HG02571 (cell line): ENCODE measurements around the gene LMF2.

Experiments
- ATAC-seq: cut with Tn5 transposase; IDR thresholded peaks from one replicate; pipeline ENCODE4 v1.9.1; 2021; ENCODE audit warnings: mild to moderate bottlenecking, moderate library complexity; ENCODE audit not compliant: unreplicated experiment

The LMF2 gene

DNA sequence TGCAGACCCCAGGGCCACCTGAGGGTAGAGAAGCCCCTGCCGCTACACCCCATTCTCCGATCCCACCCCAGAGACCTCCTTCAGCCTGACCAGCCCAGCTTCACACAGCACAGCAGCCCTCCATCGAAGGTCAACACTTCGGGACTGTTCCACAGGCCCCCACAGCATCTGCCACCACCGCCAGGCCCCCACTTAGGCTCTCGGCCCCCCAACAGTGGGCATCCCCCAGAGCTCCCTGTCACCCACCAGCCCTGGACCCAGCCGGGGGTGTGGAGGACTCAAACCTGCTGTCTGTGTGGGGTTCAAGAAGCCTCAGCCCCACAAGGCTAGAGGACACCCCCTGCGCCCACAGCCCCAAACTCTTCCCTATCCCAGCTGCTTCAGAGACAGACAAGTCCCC lies 38.9 kb downstream of the LMF2 start:
- ATAC-seq = no peak

DNA sequence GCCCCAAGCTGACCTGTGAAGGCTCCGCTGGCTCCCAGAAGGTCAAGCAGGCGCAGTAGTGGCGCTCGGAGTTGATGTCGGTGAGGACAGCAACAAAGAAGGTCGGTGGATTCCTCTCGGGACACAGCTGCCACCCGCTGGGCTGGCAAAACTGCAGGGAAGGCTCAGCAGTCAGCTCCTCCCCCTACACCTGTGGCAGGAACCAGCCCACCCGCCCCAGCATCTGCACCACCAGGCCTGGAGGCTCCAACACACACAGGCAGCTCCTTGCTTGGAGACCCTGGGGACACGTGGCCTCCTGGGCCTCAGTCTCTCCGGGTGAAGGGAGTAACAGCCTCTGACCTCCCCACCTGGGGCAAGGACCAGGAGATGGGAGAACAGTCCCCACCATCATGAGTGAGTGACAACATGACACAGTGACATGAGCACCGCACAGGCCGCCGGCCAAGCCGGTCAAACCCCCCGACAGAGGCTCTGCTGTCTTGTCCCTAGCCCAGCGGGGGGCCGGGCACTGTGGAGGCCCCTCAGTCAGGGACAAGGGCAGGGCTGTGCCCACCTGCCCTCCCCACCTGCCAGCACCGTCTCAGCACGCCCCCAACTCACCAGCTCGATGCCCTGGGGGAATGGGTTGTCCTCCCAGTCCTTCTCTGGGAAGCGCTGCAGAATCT lies 39.6 kb downstream of the LMF2 start:
- ATAC-seq = no peak

DNA sequence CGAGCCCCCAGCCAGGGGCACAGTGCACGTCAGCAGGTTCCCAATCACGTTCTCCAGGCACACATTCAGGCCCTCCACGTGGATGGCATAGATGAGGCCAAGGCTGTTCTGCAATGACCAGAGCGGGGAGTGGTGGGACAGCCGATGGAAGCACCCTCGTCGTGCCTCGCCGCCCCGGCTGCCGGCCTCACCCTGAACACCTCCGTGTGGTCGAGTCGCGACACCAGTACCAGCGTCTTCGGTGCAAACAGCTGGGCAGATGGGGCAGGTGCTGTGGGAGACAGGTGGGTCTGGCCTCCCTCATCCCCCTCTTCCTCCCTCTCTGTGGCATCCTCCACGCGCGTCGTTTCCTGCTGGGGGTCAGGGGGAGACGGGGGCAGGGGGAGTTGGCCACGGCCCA lies 40.2 kb downstream of the LMF2 start:
- no peak for ATAC-seq

DNA sequence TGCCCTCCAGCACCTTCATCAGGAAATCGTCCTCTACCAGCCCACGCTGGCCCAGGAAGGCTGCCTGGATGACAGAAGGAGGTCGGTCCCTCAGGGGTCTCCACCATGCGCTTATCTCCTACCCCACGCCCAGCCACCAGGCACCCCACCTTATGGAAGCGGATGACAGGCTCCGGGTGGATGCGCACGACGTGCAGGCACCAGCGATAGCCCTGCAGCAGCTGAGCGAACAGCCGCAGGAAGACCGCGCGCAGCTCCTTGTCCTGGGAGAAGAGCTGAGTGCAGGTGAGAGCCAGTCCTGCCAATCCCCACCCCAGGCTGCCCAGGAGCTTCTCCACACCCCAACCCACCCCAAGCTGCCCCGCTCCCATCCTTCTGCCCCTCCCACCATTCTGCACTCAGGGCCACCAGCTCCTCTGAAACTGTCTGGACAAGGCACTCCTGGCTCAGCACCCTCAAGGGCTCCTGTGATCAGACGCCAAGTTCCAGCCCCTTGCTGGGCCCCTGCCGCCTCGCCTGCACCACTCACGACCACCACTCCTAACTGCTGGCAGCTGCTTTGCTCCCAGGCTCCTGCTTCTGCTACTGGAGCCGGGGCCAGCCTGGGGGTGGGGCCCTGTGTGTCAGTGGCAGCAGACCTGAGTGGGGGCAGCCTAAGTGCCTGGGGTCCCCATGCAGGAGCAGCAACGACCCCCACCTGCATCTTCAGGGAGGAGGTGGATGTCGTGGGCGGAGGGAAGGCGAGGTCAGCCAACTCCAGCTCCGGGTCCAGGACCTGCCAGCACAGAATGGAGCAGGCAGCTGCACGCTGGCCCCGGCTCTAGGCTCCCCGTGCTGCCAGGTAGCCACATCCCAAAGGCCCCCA lies 42.2 kb downstream of the LMF2 start:
- no peak for ATAC-seq

DNA sequence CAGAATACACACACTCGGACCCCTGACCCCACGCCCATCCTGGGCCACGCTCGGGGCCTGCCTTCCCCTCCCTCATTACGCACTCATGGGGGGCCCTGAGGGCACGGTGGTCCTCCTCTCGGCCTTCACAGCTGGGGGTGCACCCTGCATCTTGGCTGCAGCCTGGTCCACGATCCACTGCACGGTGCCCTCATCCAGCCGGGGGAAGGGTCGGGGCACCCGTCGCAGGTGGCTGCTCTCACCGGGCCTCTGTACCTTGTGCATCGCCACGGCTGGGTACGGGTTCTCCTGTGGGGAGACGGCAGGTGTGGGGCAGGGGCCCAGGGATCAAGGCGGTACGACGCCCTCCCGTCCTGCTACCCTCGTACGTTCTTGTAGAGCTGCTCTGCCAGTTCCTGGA lies 43.1 kb downstream of the LMF2 start:
- ATAC-seq = no peak

DNA sequence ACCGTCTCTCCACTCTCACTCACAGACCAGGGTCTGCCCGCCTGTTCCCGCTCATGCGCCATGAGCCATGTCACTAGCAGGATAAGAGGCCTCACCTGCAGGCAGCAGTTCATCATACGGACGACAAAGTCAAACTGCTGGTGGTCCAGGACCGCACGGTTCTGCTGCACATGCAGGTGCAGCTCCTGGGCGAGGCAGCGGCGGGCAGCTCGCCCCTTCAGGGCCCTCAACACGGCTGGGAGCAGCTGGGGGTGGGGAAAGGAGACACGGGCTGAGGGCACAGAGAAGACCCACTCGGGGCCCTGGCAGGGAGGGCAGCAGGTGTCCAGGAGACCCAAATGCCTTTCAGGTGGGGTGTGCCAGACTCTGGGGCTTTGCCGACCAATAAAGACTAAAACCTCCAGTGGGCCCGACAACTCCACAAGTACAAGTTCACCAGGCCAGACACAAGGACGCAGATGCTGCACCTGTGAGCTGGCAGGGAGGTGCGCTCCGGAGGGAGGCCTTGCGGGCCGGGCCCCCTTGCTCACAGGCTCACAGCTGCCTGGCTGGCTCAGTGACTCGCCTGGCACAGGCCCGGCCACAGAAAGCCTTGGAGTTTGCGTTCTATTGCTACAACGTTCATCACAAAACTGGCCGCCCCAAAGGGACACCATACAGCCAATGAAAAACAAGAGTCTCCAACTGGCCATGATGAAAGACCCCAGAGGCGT lies 44.2 kb downstream of the LMF2 start:
- no peak for ATAC-seq

DNA sequence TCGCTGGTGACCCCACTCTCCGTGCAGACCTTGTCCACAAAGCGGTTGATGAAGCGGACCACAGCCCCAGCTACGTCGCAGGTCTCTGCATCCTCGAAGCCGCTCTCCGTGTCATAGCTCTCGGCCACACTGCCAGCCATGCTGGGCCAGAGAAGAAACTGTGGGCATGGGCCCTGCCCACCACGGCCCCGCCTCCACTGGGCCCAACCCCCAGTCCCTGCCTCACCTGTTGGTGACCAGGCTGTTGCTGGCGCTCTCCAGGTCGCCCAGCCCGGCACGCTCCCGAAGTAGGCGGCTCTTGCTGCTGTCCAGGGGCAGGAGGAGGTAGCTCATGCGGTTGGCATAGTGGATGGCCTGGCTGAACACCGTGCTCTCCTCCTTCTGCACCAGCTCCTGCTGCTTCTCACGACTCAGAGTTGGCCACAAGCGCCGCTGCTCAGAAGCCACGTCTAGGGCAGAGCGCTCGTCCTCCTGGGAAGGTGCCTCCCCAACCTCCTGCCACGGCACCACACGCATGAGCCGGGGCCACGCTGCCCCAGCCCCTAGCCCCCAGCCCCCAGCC lies 45.4 kb downstream of the LMF2 start:
- no peak for ATAC-seq

DNA sequence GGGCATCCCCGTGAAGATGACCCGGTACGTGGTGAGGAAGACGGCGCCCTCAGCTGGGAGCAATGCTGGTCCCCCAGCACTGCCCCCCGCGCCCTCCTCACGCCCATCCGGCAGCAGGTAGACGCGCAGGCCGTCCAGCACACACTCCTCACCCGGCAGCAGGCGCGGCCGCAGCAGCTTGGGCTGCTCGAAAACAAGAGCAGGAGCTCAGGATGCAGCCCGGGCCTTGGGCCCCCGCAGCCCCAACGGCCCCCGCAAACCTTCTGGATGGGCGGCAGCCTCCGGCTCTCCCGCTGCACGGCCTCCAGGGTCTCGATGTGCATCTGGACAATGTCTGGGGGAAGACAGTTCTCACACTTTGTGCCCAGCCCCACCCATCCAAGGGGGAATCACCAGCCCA lies 46.0 kb downstream of the LMF2 start:
- ATAC-seq = no peak

DNA sequence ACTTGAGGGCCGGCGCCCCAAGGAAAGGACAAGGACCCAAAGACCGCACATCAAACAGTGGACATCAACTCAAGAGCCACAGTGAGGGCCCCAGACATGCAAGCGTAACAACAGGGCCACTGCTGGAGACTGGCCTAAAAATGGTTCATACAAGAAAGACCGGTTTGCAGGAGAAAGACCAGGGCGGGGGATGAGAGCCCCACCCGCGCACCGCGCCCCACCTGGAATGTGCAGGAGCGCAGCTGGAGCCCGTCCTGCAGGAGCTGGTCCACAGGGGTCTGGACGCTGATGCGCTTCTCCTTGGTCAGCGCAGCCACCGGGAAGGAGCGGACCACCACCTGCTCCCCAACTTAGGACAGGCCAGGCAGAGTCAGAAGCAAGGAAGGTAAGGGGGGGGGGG lies 46.6 kb downstream of the LMF2 start:
- ATAC-seq = no peak

DNA sequence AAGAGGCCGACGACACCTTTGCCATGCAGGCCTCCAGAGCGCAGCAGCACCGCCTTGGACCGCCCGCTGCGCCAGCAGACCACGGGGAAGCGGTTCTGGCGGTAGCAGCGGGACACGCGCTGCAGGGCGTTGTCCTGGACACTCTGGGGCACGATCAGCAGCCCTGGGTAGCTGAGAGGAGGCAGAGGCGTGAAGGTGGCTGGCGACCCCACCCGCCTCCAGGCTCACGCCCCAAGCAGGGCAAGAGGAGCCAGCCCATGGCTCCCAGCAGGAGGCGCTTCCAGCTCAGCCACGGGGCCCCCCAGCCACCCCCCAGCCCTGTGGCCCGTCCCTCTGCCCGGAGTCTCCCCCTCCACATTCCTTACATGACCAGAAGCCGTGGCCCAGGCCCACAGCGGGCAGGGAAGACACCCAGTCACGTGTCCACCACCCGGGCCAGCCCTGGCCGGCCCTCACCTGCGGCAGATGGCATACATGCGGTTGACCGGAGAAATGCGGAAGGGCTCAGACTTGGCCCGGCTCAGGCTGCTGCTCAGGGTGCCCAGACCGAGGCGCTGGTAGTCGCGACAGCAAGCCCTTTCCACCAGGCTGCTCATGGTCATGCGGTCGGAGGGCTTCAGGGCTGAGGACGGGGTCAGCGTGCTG lies 47.9 kb downstream of the LMF2 start:
- ATAC-seq = no peak

DNA sequence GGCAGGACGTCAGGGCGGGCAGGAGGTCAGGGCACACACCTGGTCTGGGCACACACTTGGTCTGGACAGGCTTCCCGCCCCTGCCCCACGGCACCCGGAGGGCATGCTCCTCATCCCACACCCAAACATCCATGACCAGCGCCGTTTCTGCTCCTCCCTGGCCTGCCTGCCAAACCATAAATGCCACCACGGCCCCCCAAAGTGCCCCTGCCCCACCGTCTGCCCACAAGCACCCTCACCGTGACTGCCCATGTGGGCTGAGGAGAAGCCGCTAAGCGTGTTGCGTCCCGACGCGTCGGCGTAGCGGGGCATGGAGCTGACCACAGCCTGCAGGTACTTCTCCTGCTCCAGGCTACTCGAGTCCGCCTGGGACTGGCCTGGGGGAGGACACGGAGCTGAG lies 48.5 kb downstream of the LMF2 start:
- ATAC-seq = no peak

DNA sequence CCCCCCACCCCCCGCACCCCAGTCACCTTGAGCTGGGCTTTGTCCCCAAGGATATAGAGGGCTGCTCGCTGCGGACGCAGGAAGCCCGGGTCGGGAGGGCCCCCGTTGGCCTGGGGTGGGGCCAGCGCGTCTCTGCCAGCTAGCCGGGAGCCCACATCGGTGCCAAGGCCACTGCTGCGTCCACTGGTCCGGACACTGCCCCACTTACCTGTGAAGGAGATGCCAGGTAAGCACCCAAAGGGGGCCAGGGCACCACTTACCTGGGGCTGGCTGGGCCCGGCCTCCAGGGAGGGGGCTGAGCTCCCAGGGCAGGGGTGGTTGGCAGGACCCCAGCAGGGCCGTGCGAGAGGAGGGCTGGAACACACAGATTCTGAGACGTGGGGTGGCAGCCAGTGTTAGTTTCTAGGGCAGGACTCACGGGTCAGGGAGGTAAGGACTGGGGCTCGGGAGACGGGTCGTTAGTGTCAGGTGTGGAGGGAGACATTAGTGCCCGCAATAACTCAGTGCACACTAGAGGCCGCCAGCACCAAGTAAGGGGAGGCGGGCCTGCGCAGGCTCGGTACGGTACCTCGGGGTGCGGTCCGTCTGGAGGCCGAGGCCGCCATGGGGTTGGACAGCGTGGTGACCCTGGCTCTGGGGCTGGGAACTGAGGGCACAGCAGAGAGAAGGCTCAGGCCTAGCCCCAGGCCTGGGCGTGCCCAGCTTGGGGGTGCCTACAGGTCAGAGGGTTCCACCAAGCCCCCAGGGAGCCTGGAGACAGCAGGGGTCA lies 50.9 kb downstream of the LMF2 start:
- ATAC-seq = no peak

DNA sequence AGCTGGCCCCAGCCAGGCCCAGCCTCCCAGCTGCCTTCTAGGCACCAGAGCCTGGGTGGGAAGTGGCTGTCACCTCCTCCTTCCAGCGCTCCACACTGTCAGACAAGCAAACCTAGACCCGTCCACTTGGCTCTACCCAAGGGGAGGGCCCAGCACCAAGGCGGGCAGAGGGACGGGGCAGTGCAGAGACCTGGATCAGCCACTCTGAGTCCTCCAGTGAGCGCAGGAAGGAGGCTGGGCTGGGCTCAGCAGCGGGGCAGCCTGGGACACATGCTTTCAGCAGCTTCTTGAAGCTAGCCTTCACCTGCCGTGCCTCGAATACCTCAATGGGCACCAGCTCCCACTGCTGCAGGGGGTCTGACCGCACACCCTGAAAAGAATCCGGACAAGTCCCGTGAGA lies 51.5 kb downstream of the LMF2 start:
- ATAC-seq = no peak

DNA sequence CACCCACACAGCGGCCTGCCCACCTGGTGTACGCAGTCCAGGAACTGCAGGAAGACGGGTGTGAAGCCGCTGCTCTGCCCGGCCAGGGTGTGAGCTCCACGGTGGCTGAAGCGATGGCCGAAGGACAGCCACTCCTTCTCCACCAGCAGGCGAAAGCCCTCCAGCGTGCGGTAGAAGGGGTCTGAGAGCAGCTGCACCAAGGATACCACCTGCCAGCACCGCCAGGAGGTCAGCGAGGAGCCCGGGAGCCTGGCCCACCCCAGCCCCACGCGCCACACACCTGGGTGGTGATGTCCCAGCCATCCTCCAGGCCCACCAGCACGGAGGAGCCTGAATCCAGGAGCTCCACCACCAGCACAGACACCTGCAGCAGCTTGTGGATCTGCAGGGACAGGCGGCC lies 52.3 kb downstream of the LMF2 start:
- ATAC-seq = no peak

DNA sequence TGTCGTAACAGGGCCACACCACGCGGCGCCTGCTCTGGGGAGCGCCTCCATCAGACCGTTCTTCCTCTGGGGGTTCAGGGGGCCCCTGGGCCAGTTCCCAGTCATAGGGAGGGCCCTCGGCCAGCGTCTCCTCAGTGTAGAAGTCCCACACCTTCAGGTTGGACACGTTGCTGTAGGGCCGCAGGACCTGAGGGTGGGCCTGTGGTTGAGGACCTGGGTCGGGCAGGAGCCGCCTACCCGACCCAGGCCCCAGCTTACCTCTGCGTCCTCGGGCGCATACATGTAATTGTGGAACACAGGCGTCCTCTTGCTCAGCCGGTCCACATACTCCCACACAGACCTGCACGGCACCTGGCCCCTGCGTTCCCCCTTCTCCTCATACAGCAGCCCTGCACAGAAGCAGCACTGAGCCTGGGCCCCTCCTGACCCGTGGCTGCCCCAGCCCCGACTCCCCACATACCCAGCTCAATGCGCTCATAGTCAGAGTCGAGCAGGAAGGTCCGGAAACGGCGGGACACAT lies 52.9 kb downstream of the LMF2 start:
- ATAC-seq = no peak
